Measurements from ENCODE around the gene SNRPA. TPM values are rescaled to one million over a fixed set of nuclear protein-coding genes. Genes with fewer than 3 reads are reported as not detected.

Gene SNRPA
- total RNA-seq (2012; rRNA removed) (28.3 and 30.3 TPM in 2 replicates), polyA plus RNA-seq (2012; rRNA removed) (81.3 and 158 TPM in 2 replicates), Bru-seq, nascent RNA (percentile 67 among the genes with signal in this experiment), BruChase-seq, experiment 1, labeled RNA remaining after a 6-hour chase (percentile 69 among the genes with signal in this experiment), BruChase-seq, experiment 2, labeled RNA remaining after a 2-hour chase (percentile 60 among the genes with signal in this experiment)
- polyA plus RNA-seq (2012; cell fraction: cytosol; rRNA removed), result 89.7 and 101 TPM in 2 replicates
- 76.5 and 101 TPM in 2 replicates for polyA plus RNA-seq (2012; cell fraction: nucleus; rRNA removed; ENCODE audit: low replicate concordance)
- long read RNA-seq, transcript SNRPA-201 (6 exons, 1,621 nt), result major isoform, 11 of 22 reads
- long read RNA-seq, partial matches to known transcripts, result 5 of 22 reads
- long read RNA-seq, other reads (novel, unspliced or antisense), result 6 of 22 reads

DNA sequence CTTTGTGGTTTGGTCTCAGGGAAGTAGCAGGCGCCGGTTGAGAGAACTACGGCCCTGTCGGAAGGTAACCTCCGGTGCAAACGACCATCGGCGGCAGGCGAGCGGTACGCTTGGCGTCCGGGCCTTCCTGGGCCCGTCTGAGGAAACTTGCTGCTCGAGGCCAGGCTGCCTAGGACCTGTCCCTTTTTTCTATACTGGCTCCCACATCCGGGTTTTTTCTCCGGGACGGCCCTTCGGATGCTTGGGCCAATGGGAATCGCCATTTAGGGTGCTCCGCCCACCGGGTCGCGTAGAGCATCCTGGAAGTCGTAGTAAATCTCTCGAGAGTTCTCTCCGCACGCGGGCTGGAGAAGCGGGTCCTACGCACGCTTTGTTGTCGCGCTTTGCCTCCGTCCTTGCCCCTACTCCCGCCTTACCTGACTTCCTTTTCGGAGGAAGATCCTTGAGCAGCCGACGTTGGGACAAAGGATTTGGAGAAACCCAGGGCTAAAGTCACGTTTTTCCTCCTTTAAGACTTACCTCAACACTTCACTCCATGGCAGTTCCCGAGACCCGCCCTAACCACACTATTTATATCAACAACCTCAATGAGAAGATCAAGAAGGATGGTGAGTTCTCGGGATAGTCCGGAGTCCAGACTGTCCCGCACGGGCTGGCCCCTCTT, at the start of gene SNRPA:
TSS of gene SNRPA (plus strand) at position 330 of the 664 bp plus-strand sequence. CDS start at position 536, 206 bp downstream.
- dilution Hi-C loops (cut with HindIII; ENCODE audit: low sequenced_read_pairs, unreplicated experiment), result no loop called here
- peak within 1 kb of the TSS; percentile 99 to 100 for H4K8ac ChIP-seq (ENCODE audit: low read depth in 2 of 2, low read length in 2 of 2)
- H3K9me3 ChIP-seq (ENCODE audit: control insufficient read depth, insufficient read depth, low read length), result no peaks in the 10 kb centered on the region
- peaks cover 20% of the 10 kb centered on the region for H4K20me1 ChIP-seq (ENCODE audit: insufficient read depth, low read length)
- H3K27me3 ChIP-seq (ENCODE audit: control insufficient read depth, insufficient read depth, low read length), result no peaks in the 10 kb centered on the region
- intact Hi-C loops (cut with micrococcal nuclease), result loop anchor here (2.0 to 5.0 kb wide), 4 partner anchors 28 to 60 kb away; partner anchors contain the start of genes COQ8B, EGLN2, ITPKC and NUMBL
- H3K4me2 ChIP-seq (ENCODE audit: low read depth, low read length), result peak within 1 kb of the TSS; percentile 99
- ChIA-PET POLR2A (ENCODE audit: unreplicated experiment) (interaction anchor here (0.7 kb wide), 1 partner anchor 668 kb away, joined by 3 read pairs; no protein-coding TSS in a partner anchor), CTCF (interaction anchor here (0.9 kb wide), 2 partner anchors 48 to 88 kb away, joined by 3 to 4 read pairs; partner anchors contain the start of gene EGLN2)
- peak; percentile 81 for ATAC-seq (ENCODE audit: low read depth)
- peak within 1 kb of the TSS; percentile 85 for H3K27ac ChIP-seq (ENCODE audit: insufficient read depth, low read length)
- H3K14ac ChIP-seq (replicated peaks; ENCODE audit: low read depth, low read length), result peak within 1 kb of the TSS; percentile 97
- H3K36me3 ChIP-seq (ENCODE audit: control insufficient read depth, insufficient read depth, low read length), result peaks cover 10% of the 10 kb centered on the region
- peak within 1 kb of the TSS; percentile 98 for H4K5ac ChIP-seq (ENCODE audit: low read depth, low read length)
- H4K91ac ChIP-seq (ENCODE audit: insufficient read depth, low read depth, low read length), result peak within 1 kb of the TSS; percentile 97
- peak within 1 kb of the TSS; percentile 89 for H3K56ac ChIP-seq (ENCODE audit: extremely low read depth, insufficient read depth, low read length)
- H3K23ac ChIP-seq (ENCODE audit: low read depth, low read length), result peak within 1 kb of the TSS; percentile 98
- H3K4ac ChIP-seq (ENCODE audit: low read depth, low read length), result peak within 1 kb of the TSS; percentile 98
- in situ Hi-C loops (cut with MboI; ENCODE audit: low sequenced_read_pairs), result no loop called here
- peaks cover 19 to 43% of the 10 kb centered on the region in 2 experiments for H3K79me1 ChIP-seq (ENCODE audit: low read depth in 1 of 2, low read length in 2 of 2)
- WGBS, 2 experiments (ENCODE audit: extremely low coverage in 2 of 2, insufficient read length in 1 of 2), result 0% methylated on average over 30 of the region's 46 CpGs; no CpG with 5 or more reads in 1 of the 2 experiments
- peak within 1 kb of the TSS; percentile 75 for H3K18ac ChIP-seq (ENCODE audit: low read depth, low read length)
- TF ChIP-seq RCOR1 (IDR thresholded peaks at IDR 0.05; ENCODE audit: insufficient replicate concordance, low read length) (no peak), NFE2L2 (IDR thresholded peaks at IDR 0.05; ENCODE audit: low read depth, low read length) (no peak), BHLHE40 (IDR thresholded peaks at IDR 0.05; ENCODE audit: low read depth, low read length) (peak; percentile 78), MXI1 (IDR thresholded peaks at IDR 0.05; ENCODE audit: borderline replicate concordance, low read depth, low read length) (peak; percentile 90), MAZ (IDR thresholded peaks at IDR 0.05; ENCODE audit: borderline replicate concordance, low read depth, low read length) (peak; percentile 9; the same call in 1 of the 2 replicates), POLR2A (IDR thresholded peaks at IDR 0.05; ENCODE audit: low read depth, low read length) (peak; percentile 85), CHD1 (IDR thresholded peaks at IDR 0.05; ENCODE audit: low read depth, low read length) (no peak)
- TF ChIP-seq, protein P1, sequence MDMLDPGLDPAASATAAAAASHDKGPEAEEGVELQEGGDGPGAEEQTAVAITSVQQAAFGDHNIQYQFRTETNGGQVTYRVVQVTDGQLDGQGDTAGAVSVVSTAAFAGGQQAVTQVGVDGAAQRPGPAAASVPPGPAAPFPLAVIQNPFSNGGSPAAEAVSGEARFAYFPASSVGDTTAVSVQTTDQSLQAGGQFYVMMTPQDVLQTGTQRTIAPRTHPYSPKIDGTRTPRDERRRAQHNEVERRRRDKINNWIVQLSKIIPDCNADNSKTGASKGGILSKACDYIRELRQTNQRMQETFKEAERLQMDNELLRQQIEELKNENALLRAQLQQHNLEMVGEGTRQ (IDR thresholded peaks at IDR 0.05; ENCODE audit: low read depth, low read length), result peak; percentile 16; the same call in 1 of the 2 replicates
- H3K4me1 ChIP-seq (ENCODE audit: control insufficient read depth, insufficient read depth, low read length), result peaks cover 9% of the 10 kb centered on the region
- peak within 1 kb of the TSS; percentile 96 for H2AFZ ChIP-seq (replicated peaks; ENCODE audit: low read length, poor library complexity)
- peak within 1 kb of the TSS; percentile 30 for H2BK20ac ChIP-seq (ENCODE audit: low read depth, low read length)
- peak within 1 kb of the TSS; percentile 100 for H2AK9ac ChIP-seq (replicated peaks; ENCODE audit: low read depth, low read length, poor library complexity)
- peak within 1 kb of the TSS; percentile 83 for H2BK5ac ChIP-seq (ENCODE audit: low read depth, low read length, poor library complexity, severe bottlenecking)
- peak within 1 kb of the TSS; percentile 60; the same call in 2 of the 3 replicates for H2BK15ac ChIP-seq (ENCODE audit: low read depth, low read length)
- peak; percentile 98 for DNase-seq
- H2AK5ac ChIP-seq (ENCODE audit: low read depth, low read length), result peak within 1 kb of the TSS; percentile 99
- no TSS peak for BruUV-seq (replicated peaks)
- peak within 1 kb of the TSS; percentile 79 for H2BK120ac ChIP-seq (ENCODE audit: low read depth, low read length)
- peak within 1 kb of the TSS; percentile 91 for H3K9ac ChIP-seq (ENCODE audit: low read depth, low read length)
- H3K4me3 ChIP-seq (ENCODE audit: insufficient read depth, low read depth, low read length), result peak within 1 kb of the TSS; percentile 64
- H3K9me1 ChIP-seq (ENCODE audit: insufficient read depth, low read length), result peaks cover 11% of the 10 kb centered on the region; the same call in 1 of the 2 replicates
